Muscle layer of colon (tissue), 2 donors: ENCODE data around the gene SEMA7A.
A peak's percentile ranks its signal among the peaks of the same experiment; 100 is the strongest.
"Not testable (repeated sequence)": the region's sequence is repeated elsewhere in the genome, so short reads cannot be mapped to it uniquely, and the experiment has no call there.

ENCODE experiments used
- H3K27ac ChIP-seq: one replicate; pipeline ENCODE4 v1.7.0; 2013; ENCODE audit warnings: low read depth, mild to moderate bottlenecking, low read length, moderate library complexity
- H3K27me3 ChIP-seq, 2 donors: one replicate each; pipeline ENCODE4 v1.7.0; 2013; ENCODE audit warnings: low read length in 2 of 2, mild to moderate bottlenecking in 2 of 2; ENCODE audit not compliant: insufficient read depth in 2 of 2, control insufficient read depth in 1 of 2
- H3K36me3 ChIP-seq: one replicate; pipeline ENCODE4 v1.7.0; 2013; ENCODE audit warnings: mild to moderate bottlenecking, low read length; ENCODE audit not compliant: insufficient read depth
- H3K4me1 ChIP-seq: one replicate; pipeline ENCODE4 v1.7.0; 2013; ENCODE audit warnings: mild to moderate bottlenecking, low read length; ENCODE audit not compliant: insufficient read depth
- H3K4me3 ChIP-seq, 2 donors: one replicate each; pipeline ENCODE4 v1.7.0; 2013; ENCODE audit warnings: low read length in 2 of 2, low read depth in 1 of 2, mild to moderate bottlenecking in 1 of 2, moderate library complexity in 1 of 2
- H3K9ac ChIP-seq: one replicate; pipeline ENCODE4 v1.7.0; 2013; ENCODE audit warnings: low read length
- H3K9me3 ChIP-seq: one replicate; pipeline ENCODE4 v1.7.0; 2013; ENCODE audit warnings: mild to moderate bottlenecking, low read length
- donor health status: abdominal sarcoma.
- donor health status: Adenocarcinoma of cecum.

The SEMA7A gene

GRCh38 chr15:74461847-74462511 lies 28.2 kb upstream of the SEMA7A start:
- peak overlapping the region; percentile 65 for H3K27ac ChIP-seq
- peaks cover under 1% of the 10 kb centered on the region for H3K36me3 ChIP-seq
- peaks cover 16% of the 10 kb centered on the region for H3K4me1 ChIP-seq
- no peaks in the 10 kb centered on the region for H3K27me3 ChIP-seq
- peak overlapping the region; percentile 86 to 87 for H3K4me3 ChIP-seq
- peak overlapping the region; percentile 79 for H3K9ac ChIP-seq
- H3K9me3 ChIP-seq = no peaks in the 10 kb centered on the region

DNA sequence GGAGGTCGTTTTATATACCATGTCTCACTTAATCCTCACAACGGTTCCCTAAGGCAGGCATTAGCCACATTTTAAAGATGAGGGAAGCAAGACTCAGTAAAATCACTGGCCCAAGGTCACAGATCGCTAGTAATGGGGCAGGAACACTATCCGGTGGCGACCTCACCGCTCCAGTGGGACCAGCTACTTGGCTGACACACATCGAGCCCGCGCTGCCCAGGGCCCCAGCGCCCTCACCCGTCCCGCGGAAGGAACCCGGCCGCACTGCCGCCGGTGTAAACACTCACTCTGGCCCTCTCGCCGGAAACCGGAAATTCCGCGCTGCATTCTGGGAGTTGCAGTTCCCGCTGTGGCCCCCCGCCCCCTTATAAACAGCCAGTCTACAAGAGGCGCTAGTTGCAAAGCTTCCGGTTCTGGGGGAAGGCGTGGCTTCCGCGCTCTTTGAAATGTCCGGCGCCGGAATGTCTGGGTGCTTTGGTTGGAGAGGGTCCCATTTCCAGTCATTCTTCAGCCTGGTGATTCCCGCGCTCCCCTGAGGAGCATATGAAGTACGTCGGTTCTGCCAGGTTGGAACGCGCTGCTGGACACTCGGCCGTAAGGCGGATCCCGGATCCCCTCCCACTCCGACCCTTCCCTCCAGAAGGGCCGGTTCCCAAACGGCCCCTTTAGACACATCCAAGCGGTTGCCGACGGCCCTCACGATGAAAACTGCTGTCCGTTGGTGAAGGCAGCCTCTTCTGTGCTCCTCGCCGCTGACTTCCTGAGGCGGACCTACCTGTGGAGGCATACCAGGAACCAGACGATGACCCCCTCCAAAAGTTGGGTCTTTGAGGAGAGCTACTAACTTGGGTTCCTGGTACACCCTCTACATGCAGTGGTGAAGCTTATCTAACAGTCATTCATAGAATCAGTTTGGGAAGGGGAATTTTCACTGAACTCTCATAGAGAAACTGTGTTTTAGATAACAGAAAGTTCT lies 27.4 kb upstream of the SEMA7A start, which contains the start of gene UBL7:
Gene UBL7, minus strand, starts transcription at position 290 of the 976 bp plus-strand sequence. CDS start 2,293 bp downstream, outside the sequence.
- Histone ChIP-seq H3K9ac (peak within 1 kb of the TSS; percentile 79), H3K4me3 (peak within 1 kb of the TSS; percentile 86 to 87), H3K4me1 (peaks cover 16% of the 10 kb centered on the region), H3K36me3 (peaks cover 8% of the 10 kb centered on the region), H3K27ac (peak within 1 kb of the TSS; percentile 81), H3K9me3 (no peaks in the 10 kb centered on the region), H3K27me3 (no peaks in the 10 kb centered on the region)

DNA sequence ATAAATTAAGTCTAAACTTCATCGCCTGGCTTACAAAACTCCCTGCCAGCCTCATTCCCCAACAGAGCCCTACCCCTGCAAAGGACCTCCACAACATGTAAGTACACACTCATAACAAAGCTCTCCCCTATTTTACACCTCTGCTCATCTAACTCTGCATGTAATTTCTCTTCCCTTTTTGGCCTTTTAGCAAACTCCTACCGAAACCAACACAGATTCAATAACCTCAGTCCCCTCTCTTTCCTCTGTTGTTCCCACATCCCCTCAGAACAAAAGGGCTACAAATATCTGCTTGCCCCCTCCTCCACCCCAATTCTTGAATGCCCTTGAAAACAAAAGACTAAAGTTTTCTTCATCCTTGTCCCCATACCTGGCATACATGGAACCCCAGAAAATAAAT lies 26.5 kb upstream of the SEMA7A start:
- Histone ChIP-seq H3K9me3 (no peaks in the 10 kb centered on the region), H3K27ac (peak overlapping the region; percentile 81), H3K4me1 (peaks cover 16% of the 10 kb centered on the region), H3K4me3 (peak overlapping the region; percentile 86 to 87), H3K27me3 (no peaks in the 10 kb centered on the region), H3K36me3 (peaks cover 11% of the 10 kb centered on the region), H3K9ac (peak overlapping the region; percentile 79)

DNA sequence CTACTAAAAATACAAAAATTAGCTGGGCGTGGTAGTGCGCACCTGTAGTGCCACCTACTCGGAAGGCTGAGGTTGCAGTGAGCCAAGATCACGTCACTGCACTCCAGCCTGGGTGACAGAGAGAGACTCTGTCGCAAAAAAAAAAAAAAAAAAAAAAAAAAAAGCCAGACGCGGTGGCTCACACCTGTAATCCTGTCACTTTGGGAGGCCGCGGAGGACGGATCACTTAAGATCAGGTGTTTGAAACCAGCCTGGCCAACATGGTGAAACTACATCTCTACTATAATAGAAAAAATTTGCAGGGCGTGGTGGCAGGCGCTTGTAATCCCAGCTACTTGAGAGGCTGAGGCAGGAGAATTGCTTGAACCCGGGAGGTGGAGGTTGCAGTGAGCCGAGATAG lies 26.0 kb upstream of the SEMA7A start:
- not testable (repeated sequence) for H3K27me3 ChIP-seq, H3K9ac ChIP-seq, H3K9me3 ChIP-seq, H3K27ac ChIP-seq
- H3K36me3 ChIP-seq = peaks cover 16% of the 10 kb centered on the region
- peaks cover 16% of the 10 kb centered on the region for H3K4me1 ChIP-seq
- peak overlapping the region in 1 of 2 donors; percentile 87 for H3K4me3 ChIP-seq

DNA sequence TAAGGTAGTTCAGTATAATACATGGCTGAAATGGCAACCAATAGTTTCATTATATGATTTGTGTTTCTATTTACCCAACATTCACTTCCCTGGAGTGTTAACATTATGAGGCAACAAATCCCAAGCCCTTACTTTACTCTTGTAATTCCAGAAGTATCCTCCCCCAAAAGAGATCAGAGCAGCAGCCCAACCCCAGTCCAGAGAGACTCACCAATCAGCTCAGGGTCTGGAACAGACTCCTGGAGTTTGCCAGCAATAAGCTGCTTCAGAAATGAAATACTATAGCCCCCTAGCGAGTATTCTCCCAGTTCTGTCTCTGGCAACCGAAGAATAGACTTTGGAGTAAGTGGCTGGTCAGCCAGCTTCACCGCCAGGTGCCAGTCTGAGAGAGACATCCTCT lies 24.7 kb upstream of the SEMA7A start:
- no peak overlapping the region for H3K4me3 ChIP-seq
- no peaks in the 10 kb centered on the region for H3K9me3 ChIP-seq
- no peaks in the 10 kb centered on the region for H3K27me3 ChIP-seq
- H3K27ac ChIP-seq = no peak overlapping the region
- H3K36me3 ChIP-seq = peaks cover 21% of the 10 kb centered on the region
- no peak overlapping the region for H3K9ac ChIP-seq
- peaks cover 16% of the 10 kb centered on the region for H3K4me1 ChIP-seq

- peaks cover 26% of the 10 kb centered on the region for H3K36me3 ChIP-seq
- H3K4me3 ChIP-seq, H3K9me3 ChIP-seq: not testable (repeated sequence)
Measured at GRCh38 chr15:74457036-74457435, 23.3 kb upstream of the SEMA7A start.

DNA sequence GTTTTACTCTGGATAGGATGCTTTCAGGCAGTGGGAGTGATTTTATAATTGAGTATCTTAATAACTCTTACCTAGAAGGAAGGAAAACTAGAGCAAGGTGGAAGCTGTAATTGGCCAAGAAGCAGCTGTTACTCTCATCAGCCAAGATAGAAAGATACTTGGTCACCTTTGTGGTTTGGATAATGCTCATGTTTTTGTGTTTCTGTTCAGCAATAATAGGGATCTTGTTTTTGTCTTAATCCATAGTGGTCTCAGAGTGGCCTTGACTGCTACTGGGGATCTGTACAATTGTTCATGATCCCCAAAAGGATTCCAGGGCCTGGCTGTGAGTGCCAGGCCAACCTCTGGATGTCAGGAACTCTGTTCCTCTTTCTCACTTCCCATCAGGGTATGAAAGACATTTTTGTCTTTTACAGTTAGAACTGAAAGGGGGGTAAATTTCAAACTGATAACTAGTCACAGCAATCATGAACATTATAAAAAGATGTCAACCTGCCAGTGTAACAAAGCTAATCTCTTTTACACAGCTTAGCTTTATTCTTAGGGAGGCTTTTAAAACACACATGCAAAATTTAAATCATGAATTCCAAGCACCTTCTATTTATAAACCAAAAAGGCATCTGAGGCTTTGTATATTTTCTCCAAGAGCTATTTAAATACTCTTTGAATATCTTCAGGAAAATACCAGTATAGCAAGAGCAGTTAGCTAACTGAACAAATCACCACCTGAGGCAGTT lies 21.2 kb upstream of the SEMA7A start:
- Histone ChIP-seq H3K27ac (no peak overlapping the region), H3K4me1 (peaks cover under 1% of the 10 kb centered on the region), H3K4me3 (no peak overlapping the region), H3K9ac (no peak overlapping the region), H3K9me3 (no peaks in the 10 kb centered on the region), H3K36me3 (peaks cover 46% of the 10 kb centered on the region), H3K27me3 (no peaks in the 10 kb centered on the region)

More at GRCh38 chr15:74457036-74457435, 23.3 kb upstream of the SEMA7A start:
- not testable (repeated sequence) for H3K9ac ChIP-seq, H3K27me3 ChIP-seq, H3K27ac ChIP-seq
- H3K4me1 ChIP-seq = peaks cover 14% of the 10 kb centered on the region

GRCh38 chr15:74453925-74454763 lies 20.4 kb upstream of the SEMA7A start:
- no peaks in the 10 kb centered on the region for H3K9me3 ChIP-seq
- no peak overlapping the region for H3K9ac ChIP-seq
- no peaks in the 10 kb centered on the region for H3K27me3 ChIP-seq
- H3K4me1 ChIP-seq = no peaks in the 10 kb centered on the region
- H3K36me3 ChIP-seq = peaks cover 54% of the 10 kb centered on the region
- no peak overlapping the region for H3K27ac ChIP-seq
- no peak overlapping the region for H3K4me3 ChIP-seq

GRCh38 chr15:74451861-74452835 lies 18.4 kb upstream of the SEMA7A start:
- Histone ChIP-seq H3K27ac (no peak overlapping the region), H3K4me3 (no peak overlapping the region), H3K9ac (no peak overlapping the region), H3K36me3 (peaks cover 74% of the 10 kb centered on the region), H3K4me1 (no peaks in the 10 kb centered on the region), H3K9me3 (no peaks in the 10 kb centered on the region), H3K27me3 (no peaks in the 10 kb centered on the region)

DNA sequence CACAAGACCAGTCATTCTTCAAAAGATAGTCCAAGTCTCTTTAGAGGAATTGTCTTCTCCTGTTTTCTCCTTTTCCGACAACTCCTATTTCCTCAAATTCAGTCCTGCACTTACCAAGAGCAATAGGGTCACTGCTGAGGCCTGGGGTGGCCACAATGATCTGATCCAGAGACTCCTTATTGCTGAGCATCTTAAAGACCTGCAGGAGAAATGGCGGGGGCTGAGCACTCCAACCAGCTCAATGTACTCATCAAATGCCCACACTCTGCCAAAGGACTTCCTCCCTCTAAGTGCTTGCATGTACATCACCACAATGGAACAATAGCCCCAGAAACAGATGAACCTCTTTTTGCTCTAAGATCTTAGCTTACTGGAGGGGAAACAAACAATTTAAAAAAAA lies 17.6 kb upstream of the SEMA7A start:
- peaks cover 74% of the 10 kb centered on the region for H3K36me3 ChIP-seq
- no peaks in the 10 kb centered on the region for H3K9me3 ChIP-seq
- H3K4me1 ChIP-seq = no peaks in the 10 kb centered on the region
- no peaks in the 10 kb centered on the region for H3K27me3 ChIP-seq
- H3K9ac ChIP-seq = no peak overlapping the region
- H3K4me3 ChIP-seq = no peak overlapping the region
- H3K27ac ChIP-seq = no peak overlapping the region
